ENCODE measurements around the gene OSBPL1A. TPM values are rescaled to one million over a fixed set of nuclear protein-coding genes. Genes with fewer than 3 reads are reported as not detected.
"Not testable (repeated sequence)": the region's sequence is repeated elsewhere in the genome, so short reads cannot be mapped to it uniquely, and the experiment has no call there.

Gene OSBPL1A
- total RNA-seq, 1 donor from 2014 or later, result 42.0 TPM

GRCh38 chr18:24157855-24158254 is 239.8 kb downstream of the OSBPL1A start:
- Histone ChIP-seq H3K9me3 (no peaks in the 10 kb centered on the region), H3K4me1 (no peaks in the 10 kb centered on the region), H3K27me3 (no peaks in the 10 kb centered on the region), H3K27ac (no peak overlapping the region), H3K4me3 (no peak overlapping the region), H3K36me3 (peaks cover 30% of the 10 kb centered on the region)
- no peak for ATAC-seq
- intact Hi-C loops (cut with DNase I), result no loop called here
- TF ChIP-seq CTCF (IDR thresholded peaks at IDR 0.05), result no peak
- no peak for DNase-seq

GRCh38 chr18:24153397-24153796 is 244.2 kb downstream of the OSBPL1A start:
- Histone ChIP-seq H3K4me3 (no peak overlapping the region), H3K4me1 (no peaks in the 10 kb centered on the region), H3K9me3 (no peaks in the 10 kb centered on the region), H3K27me3 (no peaks in the 10 kb centered on the region), H3K36me3 (peaks cover 5% of the 10 kb centered on the region), H3K27ac (no peak overlapping the region)
- intact Hi-C loops (cut with DNase I), result no loop called here
- no peak for DNase-seq
- no peak for ATAC-seq
- TF ChIP-seq CTCF (IDR thresholded peaks at IDR 0.05), result no peak

GRCh38 chr18:24149591-24149990 is 248.0 kb downstream of the OSBPL1A start:
- intact Hi-C loops (cut with DNase I); H3K36me3 ChIP-seq; H3K27ac ChIP-seq; H3K27me3 ChIP-seq; H3K4me1 ChIP-seq; H3K9me3 ChIP-seq; DNase-seq; ATAC-seq; H3K4me3 ChIP-seq: not testable (repeated sequence)

- intact Hi-C loops (cut with DNase I), result no loop called here
- no peaks in the 10 kb centered on the region for H3K36me3 ChIP-seq
- no peak for ATAC-seq
Measured at GRCh38 chr18:24142376-24142775, 255.2 kb downstream of the OSBPL1A start.

GRCh38 chr18:24140697-24141096 is 256.9 kb downstream of the OSBPL1A start:
- TF ChIP-seq CTCF (IDR thresholded peaks at IDR 0.05), result no peak
- Histone ChIP-seq H3K9me3 (no peaks in the 10 kb centered on the region), H3K27me3 (no peaks in the 10 kb centered on the region), H3K36me3 (no peaks in the 10 kb centered on the region), H3K27ac (no peak overlapping the region), H3K4me3 (no peak overlapping the region), H3K4me1 (peaks cover 14% of the 10 kb centered on the region)
- intact Hi-C loops (cut with DNase I), result no loop called here
- ATAC-seq (no peak), DNase-seq (no peak)

More at GRCh38 chr18:24142376-24142775, 255.2 kb downstream of the OSBPL1A start:
- no peak for TF ChIP-seq CTCF (IDR thresholded peaks at IDR 0.05)
- no peak overlapping the region for H3K27ac ChIP-seq
- no peak for DNase-seq
- no peaks in the 10 kb centered on the region for H3K27me3 ChIP-seq
- no peaks in the 10 kb centered on the region for H3K9me3 ChIP-seq
- no peak overlapping the region for H3K4me3 ChIP-seq
- peaks cover 14% of the 10 kb centered on the region for H3K4me1 ChIP-seq

- DNase-seq (peak; percentile 80), ATAC-seq (peak; percentile 93)
- no peak within 1 kb of the TSS for H3K27ac ChIP-seq
- no peak for TF ChIP-seq CTCF (IDR thresholded peaks at IDR 0.05)
- H3K4me3 ChIP-seq, result peak within 1 kb of the TSS; percentile 60
- no peaks in the 10 kb centered on the region for H3K27me3 ChIP-seq
- no peaks in the 10 kb centered on the region for H3K36me3 ChIP-seq
- no peaks in the 10 kb centered on the region for H3K9me3 ChIP-seq
- intact Hi-C loops (cut with DNase I), result no loop called here
- H3K4me1 ChIP-seq, result peaks cover 14% of the 10 kb centered on the region
Measured at GRCh38 chr18:24138789-24139616, 258.6 kb downstream of the OSBPL1A start, which contains the start of gene CABYR. Gene CABYR (plus strand): TSS chr18:24139062. CDS start chr18:24143115, 4,053 bp downstream.
